Breast epithelium (tissue), 4 donors: ENCODE data around the gene C11orf24. TPM values are rescaled to one million over a fixed set of nuclear protein-coding genes. Genes with fewer than 3 reads are reported as not detected.

Source experiments
- DNase-seq, 2 donors: peaks; one replicate each; pipeline ENCODE4 v3.0.0-alpha.2; 2019; ENCODE audit warnings: low spot score in 2 of 2
- H3K27ac ChIP-seq, 2 donors: fragments of 200-600 bp; sonication (generic) in 1 of 2; one replicate each; pipeline ENCODE4 v1.5.1; 2016 to 2019; ENCODE audit warnings: mild to moderate bottlenecking in 1 of 2
- H3K27me3 ChIP-seq, 2 donors: fragments of 200-600 bp; sonication (generic) in 1 of 2; one replicate each; pipeline versions ENCODE4 v1.5.1 to v1.6.0; 2017 to 2019; ENCODE audit warnings: control low read depth in 1 of 2, mild to moderate bottlenecking in 1 of 2
- H3K36me3 ChIP-seq: fragments of 200-600 bp; one replicate; pipeline ENCODE4 v1.5.1; 2019
- H3K4me1 ChIP-seq, 2 donors: fragments of 200-600 bp; sonication (generic); one replicate each; pipeline ENCODE4 v1.5.1; 2016 to 2019; ENCODE audit warnings: control low read depth in 1 of 2
- H3K4me3 ChIP-seq, 3 donors: fragments of 200-600 bp; sonication (generic); 1 replicate in 2 of 3; 2 replicates in 1 of 3; pipeline ENCODE4 v1.5.1; 2016 to 2019; ENCODE audit warnings: mild to moderate bottlenecking in 3 of 3, moderate library complexity in 2 of 3
- H3K9me3 ChIP-seq, 2 donors: fragments of 200-600 bp; sonication (generic) in 1 of 2; one replicate each; pipeline ENCODE4 v1.5.1; 2016 to 2019; ENCODE audit warnings: control low read depth in 1 of 2
- POLR2A ChIP-seq: fragments of 450-650 bp; IDR thresholded peaks from one replicate; pipeline ENCODE4 v1.6.1; 2016; ENCODE audit warnings: antibody characterized with exemption, mild to moderate bottlenecking, moderate library complexity
- POLR2AphosphoS5 ChIP-seq, 3 donors: sonication (generic); formaldehyde crosslinking; IDR thresholded peaks; one replicate each; pipeline ENCODE4 v1.6.1; 2017; ENCODE audit warnings: antibody characterized with exemption in 3 of 3
- intact Hi-C: fragments of 100-400 bp; cut with DNase I; formaldehyde crosslinking; loops from one replicate; pipeline ENCODE4 v1.15.1; 2023; ENCODE audit warnings: low total_unique reads
- total RNA-seq, 3 donors: library from RNA; depleted of rRNA; stranded (reverse); fragments of >200 nt; gene quantifications; one replicate each; pipeline ENCODE4 v1.1.0, GENCODE V29; 2016
- TF ChIP-seq, protein P1 (sequence below), 3 donors: fragments of 450-650 bp; IDR thresholded peaks; one replicate each; pipeline ENCODE4 v1.5.1; 2016 to 2017; ENCODE audit warnings: antibody characterized with exemption in 3 of 3, mild to moderate bottlenecking in 3 of 3, moderate library complexity in 3 of 3

Gene C11orf24
- total RNA-seq, 3 donors from 2014 or later, result 11.4 to 22.7 (median 12.5) TPM

- H3K9me3 ChIP-seq, result no peaks in the 10 kb centered on the region
- intact Hi-C loops, result no loop called here
- H3K4me1 ChIP-seq, result peaks cover 8 to 11% of the 10 kb centered on the region in 2 donors
- no peaks in the 10 kb centered on the region for H3K27me3 ChIP-seq
- TF ChIP-seq POLR2A, result no peak
- TF ChIP-seq, protein P1, sequence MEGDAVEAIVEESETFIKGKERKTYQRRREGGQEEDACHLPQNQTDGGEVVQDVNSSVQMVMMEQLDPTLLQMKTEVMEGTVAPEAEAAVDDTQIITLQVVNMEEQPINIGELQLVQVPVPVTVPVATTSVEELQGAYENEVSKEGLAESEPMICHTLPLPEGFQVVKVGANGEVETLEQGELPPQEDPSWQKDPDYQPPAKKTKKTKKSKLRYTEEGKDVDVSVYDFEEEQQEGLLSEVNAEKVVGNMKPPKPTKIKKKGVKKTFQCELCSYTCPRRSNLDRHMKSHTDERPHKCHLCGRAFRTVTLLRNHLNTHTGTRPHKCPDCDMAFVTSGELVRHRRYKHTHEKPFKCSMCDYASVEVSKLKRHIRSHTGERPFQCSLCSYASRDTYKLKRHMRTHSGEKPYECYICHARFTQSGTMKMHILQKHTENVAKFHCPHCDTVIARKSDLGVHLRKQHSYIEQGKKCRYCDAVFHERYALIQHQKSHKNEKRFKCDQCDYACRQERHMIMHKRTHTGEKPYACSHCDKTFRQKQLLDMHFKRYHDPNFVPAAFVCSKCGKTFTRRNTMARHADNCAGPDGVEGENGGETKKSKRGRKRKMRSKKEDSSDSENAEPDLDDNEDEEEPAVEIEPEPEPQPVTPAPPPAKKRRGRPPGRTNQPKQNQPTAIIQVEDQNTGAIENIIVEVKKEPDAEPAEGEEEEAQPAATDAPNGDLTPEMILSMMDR (IDR thresholded peaks at IDR 0.05), result no peak
- TF ChIP-seq POLR2AphosphoS5 (IDR thresholded peaks at IDR 0.05), result no peak
- H3K36me3 ChIP-seq, result no peaks in the 10 kb centered on the region
- H3K27ac ChIP-seq, result peak overlapping the region; percentile 99 to 100
- peak in 1 of 2 donors; percentile 35 for DNase-seq
- H3K4me3 ChIP-seq, result peak overlapping the region; percentile 86 to 91 (median 86)
These were observed 60.2 kb downstream of the C11orf24 start for GRCh38 chr11:68211546-68211945.

Other genes with a start within 250 kb of the C11orf24 start
- gene NDUFS8, start 241.3 kb downstream of the C11orf24 start, total RNA-seq, result 100 to 1,000 TPM; 105 to 117 (median 117) TPM
- 100 to 1,000 TPM in 1 of 3 donors, 10 to 100 TPM in 2; 71.4 to 135 (median 90.3) TPM for gene TCIRG1, start 232.9 kb downstream of the C11orf24 start, total RNA-seq
- 10 to 100 TPM; 52.1 to 73.0 (median 71.7) TPM for gene CHKA, start 150.6 kb downstream of the C11orf24 start, total RNA-seq
- 10 to 100 TPM; 35.2 to 74.6 (median 43.9) TPM for gene KMT5B, start 58.7 kb downstream of the C11orf24 start, total RNA-seq
- 10 to 100 TPM; 23.6 to 48.8 (median 24.5) TPM for gene LRP5, start 40.6 kb upstream of the C11orf24 start, total RNA-seq
- gene PPP6R3, start 188.8 kb upstream of the C11orf24 start, total RNA-seq, result 100 to 1,000 TPM; 113 to 227 (median 183) TPM